ENCODE data around the gene SUPT4H1.

SUPT4H1 gene

GRCh38 chr17:58304750-58305486, 47.1 kb downstream of the SUPT4H1 start:
- DNase-seq (ENCODE audit: low read depth in 2 of 2): no peak

GRCh38 chr17:58303971-58304749, 47.8 kb downstream of the SUPT4H1 start:
- DNase-seq (ENCODE audit: low read depth in 2 of 2): no peak

GRCh38 chr17:58302919-58303585, 48.9 kb downstream of the SUPT4H1 start:
- no peak for DNase-seq (ENCODE audit: low read depth in 2 of 2)

- DNase-seq (ENCODE audit: low read depth in 2 of 2): no peak
Measured at GRCh38 chr17:58302171-58302918, 49.7 kb downstream of the SUPT4H1 start.

- no peak for DNase-seq (ENCODE audit: low read depth in 2 of 2)
Measured at GRCh38 chr17:58301504-58302150, 50.4 kb downstream of the SUPT4H1 start.

- no peak for DNase-seq (ENCODE audit: low read depth in 2 of 2)
Measured at GRCh38 chr17:58300336-58300735, 51.7 kb downstream of the SUPT4H1 start.
